GM18907 (cell line): ENCODE results near the gene LGR5.
"Not testable (repeated sequence)": the region's sequence is repeated elsewhere in the genome, so short reads cannot be mapped to it uniquely, and the experiment has no call there.

Experiments used
- ATAC-seq: cut with Tn5 transposase; IDR thresholded peaks from one replicate; pipeline ENCODE4 v1.9.1; 2021; ENCODE audit warnings: mild to moderate bottlenecking, moderate library complexity; ENCODE audit not compliant: unreplicated experiment

Gene LGR5

DNA sequence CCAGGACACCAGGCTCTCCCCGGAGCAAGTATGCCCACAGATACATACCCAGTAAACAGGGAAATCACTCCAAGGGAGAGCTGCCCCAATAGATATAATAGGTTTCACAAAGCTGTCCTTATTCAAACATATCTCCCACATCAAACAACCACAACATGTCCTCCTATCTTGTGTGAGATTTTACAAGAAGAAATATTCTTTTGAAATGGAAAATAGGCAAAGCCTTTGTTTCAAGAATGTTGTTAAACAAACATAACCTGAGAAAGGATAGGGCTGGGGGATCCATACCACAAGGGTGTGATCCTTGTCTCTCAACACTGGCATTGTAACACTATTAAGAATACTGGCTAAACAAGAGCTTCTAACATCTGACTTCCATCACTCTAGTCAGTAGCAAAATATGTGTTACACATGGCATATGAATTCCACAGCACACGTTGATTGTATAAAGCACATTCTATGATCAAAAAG, 32.9 kb downstream of the LGR5 start:
- no peak for ATAC-seq

DNA sequence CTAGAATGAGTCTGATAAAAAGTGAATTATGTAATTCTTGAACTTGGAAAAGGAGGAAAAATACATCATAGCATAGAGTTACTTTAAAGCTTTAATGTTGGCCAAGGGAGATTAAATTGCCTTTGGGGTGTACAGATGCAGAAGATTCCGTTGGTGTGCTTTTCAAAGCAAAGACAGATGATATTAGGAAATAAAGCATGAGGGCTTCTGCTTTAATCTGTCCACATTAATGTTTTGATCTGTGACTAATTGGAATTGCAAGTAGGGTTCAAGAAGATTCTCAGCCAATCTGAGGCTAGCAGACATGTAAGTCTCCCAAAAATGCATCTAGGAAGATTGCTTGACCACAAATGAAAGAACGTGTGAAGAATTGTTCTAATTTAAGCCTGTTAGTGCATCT, 35.2 kb downstream of the LGR5 start:
- no peak for ATAC-seq

DNA sequence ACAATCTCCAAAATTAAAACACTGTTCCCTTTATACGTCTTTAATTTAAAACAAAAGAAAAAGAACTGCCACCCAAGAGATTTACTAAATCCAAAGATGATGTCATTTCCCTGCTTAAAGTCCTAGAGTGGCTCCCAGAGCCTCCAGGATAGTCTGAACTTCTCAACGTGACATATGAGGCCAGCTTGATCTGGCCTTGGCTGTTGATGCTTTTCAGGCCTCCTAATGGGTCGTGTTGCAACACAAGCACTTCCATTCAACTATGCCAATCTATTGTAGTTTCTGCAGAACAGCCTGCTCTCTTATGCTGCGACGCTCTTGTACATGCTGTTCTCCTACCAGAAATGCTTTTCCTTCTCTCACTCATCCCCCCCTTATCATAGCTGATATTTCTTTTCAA, 35.7 kb downstream of the LGR5 start:
- ATAC-seq, result no peak

DNA sequence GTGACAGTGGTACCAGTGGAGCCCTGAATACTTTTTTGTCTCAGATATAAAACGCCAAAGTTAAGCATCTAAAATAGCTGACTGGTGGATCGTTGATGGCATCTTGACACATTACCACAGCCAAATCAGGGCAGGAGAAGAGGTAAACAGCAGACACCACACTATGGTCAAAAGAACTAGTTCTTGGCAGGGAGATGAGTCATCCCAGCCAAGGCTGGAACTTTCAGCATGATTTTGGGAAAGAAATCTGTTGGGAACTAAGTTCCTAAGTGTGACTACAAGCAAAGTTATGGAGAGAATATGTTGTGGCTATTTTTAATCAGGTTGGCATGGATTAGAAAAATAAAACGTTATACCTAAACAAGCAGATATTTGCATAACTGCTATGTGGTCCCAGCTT, 36.9 kb downstream of the LGR5 start:
- no peak for ATAC-seq

DNA sequence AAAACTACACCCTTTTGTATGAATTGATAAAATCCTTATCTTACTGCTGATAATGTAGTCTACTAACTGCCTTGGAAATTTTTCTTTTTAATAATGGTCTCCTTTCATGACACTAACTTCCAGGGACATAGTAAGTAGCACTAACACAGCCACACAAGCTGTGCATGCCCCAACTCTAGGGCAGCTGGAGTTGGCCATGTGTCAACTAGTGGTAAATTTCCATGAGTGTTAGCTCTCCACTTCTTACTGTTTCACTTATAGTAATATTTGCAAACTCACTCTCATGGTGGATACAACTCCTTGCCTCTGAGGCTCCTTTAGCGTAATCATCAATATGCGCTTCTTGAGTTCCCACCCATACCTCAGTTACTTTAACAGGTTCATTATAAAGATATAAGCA, 38.0 kb downstream of the LGR5 start:
- ATAC-seq, result no peak

DNA sequence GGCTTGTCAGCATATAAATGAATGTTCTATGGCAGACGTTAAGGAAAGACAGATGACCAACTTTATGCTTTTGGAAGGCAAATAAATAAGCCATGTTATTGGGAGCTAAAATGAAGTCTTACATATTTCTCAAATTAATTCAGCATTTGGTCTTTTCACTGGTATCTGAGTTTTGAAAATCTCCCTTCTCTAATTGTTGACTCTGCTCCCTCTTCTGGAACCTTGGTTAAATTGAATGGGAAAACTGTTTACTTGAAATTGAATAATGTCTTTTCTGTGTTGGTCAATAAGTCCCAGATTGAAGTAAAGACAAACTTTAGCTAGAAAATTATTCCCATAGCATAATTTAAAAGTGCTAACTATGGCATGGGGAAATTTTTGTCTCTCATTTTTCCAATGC, 38.7 kb downstream of the LGR5 start:
- no peak for ATAC-seq

DNA sequence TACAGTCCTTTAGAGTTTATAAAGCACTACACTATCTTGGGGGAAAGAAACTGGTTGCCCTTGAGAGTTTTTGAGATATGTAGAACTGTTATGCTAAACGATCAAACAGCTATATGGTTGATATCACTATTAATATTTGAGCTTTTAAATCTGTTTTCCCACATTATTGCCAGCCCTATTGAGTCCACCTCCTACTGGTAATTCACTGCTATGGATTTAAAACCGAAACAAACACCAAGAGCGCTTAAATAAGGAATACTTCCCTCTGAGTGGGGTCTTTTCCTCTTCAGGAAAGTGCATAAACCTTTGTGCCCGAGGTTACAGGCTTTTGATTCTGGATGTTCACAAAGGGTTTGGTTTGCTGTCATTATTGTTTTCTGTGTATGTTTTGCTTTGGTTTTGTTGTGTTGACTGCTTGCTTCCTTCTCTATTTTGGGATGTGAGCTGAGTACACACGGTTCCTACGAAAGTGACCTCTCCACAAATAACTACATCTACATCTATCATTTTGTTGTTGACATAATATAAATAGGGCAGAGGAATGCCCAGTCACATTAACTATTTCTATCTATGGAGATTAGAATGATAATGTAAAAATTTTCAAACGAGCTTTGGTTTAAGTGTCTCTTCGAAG, 44.8 kb downstream of the LGR5 start:
- no peak for ATAC-seq

DNA sequence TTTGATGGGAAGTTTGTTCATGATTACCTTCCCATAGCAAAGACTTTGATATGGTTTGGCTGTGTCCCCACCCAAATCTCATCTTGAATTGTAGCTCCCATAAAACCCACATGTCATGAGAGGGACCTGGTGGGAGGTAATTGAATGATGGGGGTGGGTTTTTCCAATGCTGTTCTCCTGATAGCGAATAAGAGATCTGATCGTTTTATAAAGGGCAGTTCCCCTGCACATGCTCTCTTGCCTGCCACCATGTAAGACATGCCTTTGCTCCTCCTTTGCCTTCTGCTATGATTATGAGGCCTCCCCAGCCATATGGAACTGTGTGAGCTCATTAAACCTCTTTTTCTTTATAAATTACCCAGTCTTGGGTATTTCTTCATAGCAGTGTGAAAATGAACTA, 51.2 kb downstream of the LGR5 start:
- not testable (repeated sequence) for ATAC-seq

DNA sequence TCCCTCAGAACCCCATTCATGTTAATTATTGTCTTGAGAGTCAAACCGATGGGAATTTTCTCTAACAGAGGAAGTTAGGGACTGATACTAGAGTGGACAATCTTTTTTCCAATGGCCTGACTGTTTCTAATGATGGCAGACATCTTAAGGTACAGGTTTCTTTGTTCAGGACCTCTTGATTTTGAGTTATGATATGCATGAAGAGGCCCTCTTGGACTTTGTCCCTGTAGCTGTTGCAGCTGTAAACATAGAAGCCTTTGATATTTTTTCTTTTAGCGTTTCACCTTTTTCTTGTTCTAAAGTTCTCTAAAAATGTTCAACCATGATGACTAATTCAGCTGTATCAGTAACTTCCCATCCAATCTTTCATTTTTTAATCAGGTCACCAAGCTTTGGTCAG, 53.0 kb downstream of the LGR5 start:
- no peak for ATAC-seq

DNA sequence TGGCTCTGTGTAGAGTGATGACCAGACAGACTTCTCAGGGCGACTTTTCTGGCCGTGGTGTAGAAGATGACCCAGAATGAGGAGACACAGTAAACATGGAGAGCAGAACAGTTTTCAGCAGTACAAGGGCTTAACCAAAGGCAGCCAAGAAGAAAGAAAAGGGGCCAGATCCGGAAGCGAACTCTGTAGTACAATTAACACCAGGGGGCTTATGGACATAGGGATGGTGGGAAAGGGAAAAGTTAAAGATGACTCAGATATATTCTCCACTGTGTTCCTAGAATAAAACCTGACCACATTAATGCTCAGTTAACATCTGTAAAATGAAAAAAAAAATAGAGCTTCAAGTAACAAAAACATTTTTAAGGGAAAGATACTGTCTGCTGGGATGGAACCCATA, 60.2 kb downstream of the LGR5 start:
- ATAC-seq, result no peak

DNA sequence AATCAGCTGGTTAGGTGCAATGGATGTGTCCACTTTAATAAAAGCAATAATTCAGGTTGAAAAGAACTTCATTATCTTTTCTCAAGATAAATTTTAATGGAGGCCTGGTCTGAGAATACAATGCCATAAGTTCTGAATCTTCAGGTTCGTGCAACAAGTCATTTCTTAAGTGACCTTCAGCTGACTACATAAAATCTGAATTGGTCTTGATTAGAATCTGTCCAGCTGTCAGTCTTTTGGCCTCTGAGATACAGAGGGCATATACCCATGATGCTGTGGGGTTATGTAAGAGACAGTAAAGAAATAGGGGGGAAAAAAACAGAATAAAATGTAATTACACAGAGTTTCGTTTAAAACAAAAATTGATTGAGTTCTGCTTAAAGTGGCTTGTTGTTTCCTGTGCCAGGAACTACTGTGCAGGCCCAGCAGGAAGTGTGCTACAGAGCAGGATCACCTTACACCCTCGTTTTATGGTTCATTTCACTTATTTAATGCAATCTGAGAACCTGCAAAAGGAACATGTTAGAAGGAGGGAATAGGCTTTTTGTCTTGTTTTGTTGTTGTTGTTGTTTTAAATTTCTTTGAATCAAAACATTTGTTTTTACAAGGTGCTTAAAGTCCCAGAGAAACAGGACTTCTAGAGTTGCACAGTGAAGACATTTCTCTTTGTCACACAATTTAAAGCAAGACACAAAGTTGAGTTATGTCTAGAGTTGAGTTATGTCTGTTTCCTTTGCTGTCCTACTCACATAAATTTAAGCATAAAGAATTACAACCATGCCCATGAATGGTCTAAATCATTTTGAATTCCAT, 64.2 kb downstream of the LGR5 start:
- no peak for ATAC-seq

DNA sequence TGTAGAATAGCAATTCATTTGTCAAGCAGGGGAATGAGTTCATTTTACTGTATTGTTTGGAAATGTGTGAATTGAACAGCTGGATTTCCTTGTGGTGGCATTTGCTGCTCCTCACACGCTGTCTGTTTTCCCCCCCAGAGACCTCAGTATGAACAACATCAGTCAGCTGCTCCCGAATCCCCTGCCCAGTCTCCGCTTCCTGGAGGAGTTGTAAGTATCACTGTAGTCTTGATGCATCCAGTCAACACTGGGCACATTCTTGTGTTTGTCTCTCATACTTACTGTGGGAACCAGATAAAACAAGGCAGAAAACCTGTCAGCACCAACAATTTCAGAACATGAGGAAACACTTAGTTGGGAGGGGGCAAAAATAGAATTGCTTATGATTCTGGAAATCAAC, 64.9 kb downstream of the LGR5 start:
- ATAC-seq, result no peak

DNA sequence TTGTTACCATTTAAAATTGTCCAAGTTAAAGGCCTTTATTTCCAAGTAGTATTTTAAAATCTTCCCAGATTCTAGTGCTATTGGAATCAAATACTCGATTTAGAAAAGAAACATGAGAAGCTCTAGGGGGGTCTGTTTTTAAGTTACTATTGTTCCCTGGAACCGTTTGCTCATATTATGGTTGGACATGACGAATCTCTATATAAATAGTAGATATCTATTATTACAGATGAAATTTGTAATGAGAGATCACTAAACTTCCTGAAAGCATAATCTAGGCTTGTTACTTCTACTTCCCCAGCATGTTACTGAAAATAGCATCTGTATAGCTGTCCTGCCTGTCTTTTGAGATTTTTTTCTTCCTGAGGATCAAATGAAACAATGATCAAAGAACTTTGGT, 70.1 kb downstream of the LGR5 start:
- ATAC-seq, result no peak

DNA sequence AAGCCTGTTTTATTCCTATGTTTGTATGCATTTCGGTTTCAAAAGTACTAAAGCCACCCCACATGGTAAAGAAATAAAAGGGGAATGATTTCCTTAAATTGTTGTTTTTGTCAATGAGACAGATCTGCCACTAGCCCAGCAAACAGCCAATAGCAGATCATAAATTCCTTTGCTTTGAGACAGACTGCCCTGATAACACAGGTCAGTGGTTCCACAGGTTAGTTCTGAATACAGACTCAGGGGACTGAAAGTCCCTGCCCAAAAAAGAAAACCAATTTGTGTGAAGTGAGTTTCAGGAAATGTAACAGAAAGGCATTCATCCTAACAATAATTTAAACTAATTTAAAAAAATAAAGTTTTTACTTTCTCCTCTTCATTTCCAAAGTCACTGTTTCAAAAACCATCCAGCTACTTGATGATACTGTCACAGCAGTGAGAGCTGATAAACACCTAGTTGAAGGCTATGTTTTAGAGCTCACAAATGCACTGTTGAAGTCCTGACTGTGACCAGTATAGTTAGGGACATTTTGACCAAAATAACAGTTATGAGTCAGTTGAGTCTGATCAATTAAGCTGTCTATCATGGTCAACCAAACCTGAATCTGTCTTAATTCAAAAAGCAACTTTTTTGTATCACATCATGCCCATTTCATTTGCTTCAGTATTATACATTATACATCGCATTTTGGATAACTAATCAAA, 77.7 kb downstream of the LGR5 start:
- ATAC-seq, result peak; percentile 63

DNA sequence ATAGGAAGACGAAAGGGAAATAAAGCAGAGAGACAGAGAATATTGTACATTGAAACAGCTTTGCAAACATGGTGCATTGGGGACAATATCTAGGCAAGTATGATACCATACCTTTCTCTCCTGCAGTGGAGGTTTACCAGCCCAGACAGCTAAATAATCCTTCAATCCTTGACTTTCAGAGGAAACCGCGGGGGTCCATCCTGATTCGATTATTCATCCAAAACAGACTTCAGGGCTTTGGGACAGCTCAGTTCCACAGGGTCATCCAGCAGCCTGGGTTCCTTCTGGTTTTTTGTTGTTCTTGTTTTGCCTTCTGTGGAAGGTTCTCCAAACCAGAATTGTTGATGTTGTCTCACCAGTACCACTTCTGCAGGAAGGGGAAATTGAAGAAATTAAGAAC, 81.5 kb downstream of the LGR5 start:
- ATAC-seq, result no peak

DNA sequence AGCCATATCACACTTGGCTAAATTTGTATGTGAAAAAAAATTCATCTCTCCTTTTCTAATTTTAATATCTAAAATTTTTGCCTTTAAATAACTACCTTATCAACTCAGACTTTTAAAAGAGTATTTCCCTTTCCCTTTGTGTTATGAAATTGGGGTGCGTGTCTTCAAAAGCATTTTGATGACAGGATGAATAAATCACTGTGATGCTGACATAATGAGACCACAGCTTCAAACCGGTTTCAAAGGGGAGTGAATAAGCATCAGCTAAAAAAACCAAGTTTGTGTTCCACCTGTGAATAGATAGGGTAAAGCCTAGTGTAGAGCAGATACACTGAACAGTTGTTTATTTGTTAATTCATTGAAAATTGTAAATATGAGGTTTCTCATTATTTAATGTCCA, 85.0 kb downstream of the LGR5 start:
- no peak for ATAC-seq

DNA sequence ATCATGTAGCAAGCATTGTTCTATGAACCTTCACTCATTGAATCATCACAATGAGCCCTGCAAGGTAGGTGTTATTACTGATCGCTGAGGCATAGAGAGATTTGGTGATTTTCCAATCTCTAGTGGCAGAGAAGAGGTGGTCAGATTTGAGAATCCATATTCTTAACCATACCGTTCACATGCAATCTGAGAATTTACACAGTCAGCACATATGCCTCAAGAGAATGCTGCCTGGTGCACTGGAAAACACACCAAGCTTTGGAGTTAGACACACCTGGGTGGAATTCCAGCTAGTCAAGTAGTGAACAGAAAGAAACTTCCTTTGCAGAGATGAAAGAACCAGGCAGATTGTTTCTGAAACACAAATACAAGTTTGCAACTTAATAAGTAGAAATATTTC, 94.1 kb downstream of the LGR5 start:
- no peak for ATAC-seq

DNA sequence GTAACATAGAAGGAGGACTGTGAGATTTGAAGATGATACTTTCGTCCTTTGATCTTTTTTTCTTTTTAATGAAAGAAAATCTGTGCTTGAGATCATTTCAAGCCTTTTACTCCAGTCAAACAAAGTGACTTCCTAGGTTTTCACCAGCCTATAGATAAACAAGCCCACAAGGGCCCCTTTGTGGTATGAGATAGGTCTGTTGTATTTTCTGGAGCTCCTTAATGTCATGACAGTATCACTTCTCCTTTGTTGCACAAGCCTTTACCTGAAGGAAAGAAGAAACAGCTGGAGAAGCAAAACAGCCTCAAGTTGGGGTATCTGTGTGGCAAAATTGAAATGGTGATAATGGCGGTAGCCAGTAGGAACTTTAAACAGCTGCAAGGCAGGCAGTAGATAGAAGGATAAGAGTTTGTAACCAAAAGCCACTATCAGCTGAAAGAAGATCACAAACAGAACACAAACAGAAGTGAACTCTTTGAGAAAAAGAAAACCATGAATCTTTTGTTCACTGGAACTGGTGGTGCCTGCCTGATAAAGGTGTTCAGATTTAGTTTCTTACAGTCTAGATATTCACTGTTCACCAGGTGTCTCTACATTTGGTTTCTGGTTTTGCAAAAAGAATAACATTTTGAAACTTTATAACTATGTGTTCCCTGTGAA, 96.8 kb downstream of the LGR5 start:
- ATAC-seq, result peak; percentile 71

DNA sequence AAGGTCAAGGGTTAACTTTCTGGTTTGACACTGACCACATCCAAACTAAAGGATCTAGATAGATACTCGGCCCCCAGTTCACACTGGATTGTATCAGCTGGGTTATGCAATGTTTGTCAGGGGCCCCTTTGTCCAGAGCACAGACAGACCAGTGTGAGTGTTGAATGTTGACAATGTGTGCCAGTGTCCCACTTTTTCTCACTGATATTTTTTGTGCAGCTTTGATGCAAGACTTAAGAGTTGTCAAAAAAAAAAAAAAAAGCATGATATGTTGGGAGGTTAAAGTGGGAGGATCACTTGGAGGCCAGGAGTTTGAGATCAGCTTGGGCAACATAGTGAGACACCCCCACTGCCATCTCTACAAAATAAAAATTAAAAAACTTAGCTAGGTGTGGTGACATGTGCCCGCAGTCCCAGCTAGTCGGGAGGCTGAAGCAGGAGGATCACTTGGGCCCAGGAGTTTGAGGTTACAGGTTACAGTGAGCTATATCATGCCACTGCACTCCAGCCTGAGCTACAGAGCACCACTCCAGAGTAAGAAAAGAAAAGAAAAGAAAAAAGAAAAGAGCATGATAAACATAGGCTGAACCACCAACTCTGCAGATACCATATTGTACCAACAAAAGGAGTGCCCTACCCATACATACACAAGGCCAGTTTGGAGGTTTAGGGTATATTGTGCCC, 97.5 kb downstream of the LGR5 start:
- ATAC-seq, result no peak

DNA sequence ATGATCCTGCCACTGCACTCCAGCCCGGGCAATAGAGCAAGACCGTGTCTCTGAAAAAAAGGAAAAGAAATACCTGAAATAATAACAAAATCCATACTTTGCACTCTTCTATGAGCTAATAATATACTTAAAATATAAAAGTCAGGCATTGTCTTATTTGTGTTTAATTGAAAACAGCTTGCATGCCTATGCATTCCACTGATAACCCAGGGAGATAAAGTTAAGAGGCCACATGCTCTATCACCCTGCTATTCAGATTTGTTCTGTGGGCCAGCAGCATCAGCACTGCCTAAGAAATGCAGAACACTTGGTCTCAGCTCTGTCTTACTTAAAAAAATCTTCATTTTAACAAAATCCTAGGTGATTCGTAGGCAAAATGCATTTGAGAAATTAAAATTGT, 99.2 kb downstream of the LGR5 start:
- ATAC-seq, result no peak

DNA sequence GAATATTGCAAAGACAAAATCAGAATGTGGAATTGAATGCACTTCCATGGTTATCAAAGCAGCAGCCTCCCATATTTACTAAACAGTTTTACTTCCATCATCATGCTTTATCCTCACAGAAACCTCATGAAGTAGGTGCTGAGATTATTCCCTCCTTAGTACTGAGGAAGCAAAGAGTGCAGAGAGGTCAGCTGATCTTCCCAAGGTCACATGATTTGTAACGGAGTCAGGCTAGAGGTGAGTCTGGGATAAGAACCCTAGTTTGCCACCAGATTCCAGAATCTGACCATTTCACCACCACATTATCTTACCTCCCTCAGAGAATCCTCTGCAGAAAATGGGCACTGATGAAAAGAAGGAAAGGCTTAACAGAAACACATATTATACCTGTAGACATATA, 102.0 kb downstream of the LGR5 start:
- ATAC-seq, result no peak
